ENCODE data around the gene STAT4. TPM values are rescaled to one million over a fixed set of nuclear protein-coding genes. Genes with fewer than 3 reads are reported as not detected.

STAT4 gene
- polyA plus RNA-seq, 1 of the 3 experiments (the other 2 are of a cell fraction), result 0.12 TPM

DNA sequence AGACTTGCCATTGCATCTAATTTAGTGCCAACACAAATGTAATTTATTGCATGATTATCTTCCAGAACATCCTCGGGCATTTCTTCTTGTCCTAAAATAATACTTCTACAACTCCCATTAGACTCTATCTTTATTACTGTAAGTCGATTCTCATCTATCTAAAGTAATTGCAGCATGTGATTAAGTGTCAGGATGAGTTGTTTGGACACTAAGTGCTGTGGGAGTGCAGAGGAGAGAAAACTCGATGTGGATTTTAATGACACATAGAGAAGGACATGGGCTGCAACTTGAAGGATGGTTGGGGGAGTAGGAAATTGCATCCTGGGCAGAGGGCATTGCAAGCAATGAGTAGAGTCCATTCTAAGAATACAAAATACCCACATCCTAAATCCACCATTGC is 33.5 kb downstream of the STAT4 start:
- Histone ChIP-seq H3K4me1 (ENCODE audit: control insufficient read depth in 1 of 2, insufficient read depth in 2 of 2, low read depth in 1 of 2, low read length in 1 of 2) (peaks cover 0 to 4% of the 10 kb centered on the region in 2 experiments; a peak in 2 of 4 replicates), H3K4me3 (ENCODE audit: low read depth in 2 of 2, low read length in 1 of 2) (no peak overlapping the region), H3K27ac (ENCODE audit: low read depth in 2 of 2, low read length in 1 of 2) (no peak overlapping the region), H3K79me2 (ENCODE audit: insufficient read depth) (no peaks in the 10 kb centered on the region), H3K36me3 (replicated peaks in 1 of 2; ENCODE audit: control insufficient read depth in 1 of 2, insufficient read depth in 2 of 2, low read length in 1 of 2) (no peaks in the 10 kb centered on the region), H2AFZ (ENCODE audit: low read depth) (no peak overlapping the region), H4K20me1 (ENCODE audit: insufficient read depth) (no peaks in the 10 kb centered on the region), H3K9me2 (no peaks in the 10 kb centered on the region), H3K9me3 (no peaks in the 10 kb centered on the region), H3K4me2 (no peak overlapping the region), H3K27me3 (ENCODE audit: insufficient read depth) (no peaks in the 10 kb centered on the region), H3F3A (replicated peaks; ENCODE audit: insufficient read depth) (no peaks in the 10 kb centered on the region), H3K9ac (no peak overlapping the region)
- 10% methylated on average over 3 of the region's 3 CpGs for WGBS (ENCODE audit: low lambda C conversion rate)
- POLR2A ChIA-PET, result no interaction called here
- CTCF ChIA-PET, result interaction anchor here (2.8 kb wide), 1 partner anchor 65 kb away, joined by 8 read pairs; no protein-coding TSS in a partner anchor
- no peak for DNase-seq
- TF ChIP-seq ELF1 (IDR thresholded peaks at IDR 0.05) (no peak), EZH2phosphoT487 (IDR thresholded peaks at IDR 0.05; ENCODE audit: borderline replicate concordance, low read depth) (no peak), SIN3A (IDR thresholded peaks at IDR 0.05; ENCODE audit: borderline replicate concordance, low read depth, low read length) (no peak), IRF3 (IDR thresholded peaks at IDR 0.05; ENCODE audit: low read depth, low read length) (no peak), YY1 (IDR thresholded peaks at IDR 0.05; ENCODE audit: low read depth) (no peak)

DNA sequence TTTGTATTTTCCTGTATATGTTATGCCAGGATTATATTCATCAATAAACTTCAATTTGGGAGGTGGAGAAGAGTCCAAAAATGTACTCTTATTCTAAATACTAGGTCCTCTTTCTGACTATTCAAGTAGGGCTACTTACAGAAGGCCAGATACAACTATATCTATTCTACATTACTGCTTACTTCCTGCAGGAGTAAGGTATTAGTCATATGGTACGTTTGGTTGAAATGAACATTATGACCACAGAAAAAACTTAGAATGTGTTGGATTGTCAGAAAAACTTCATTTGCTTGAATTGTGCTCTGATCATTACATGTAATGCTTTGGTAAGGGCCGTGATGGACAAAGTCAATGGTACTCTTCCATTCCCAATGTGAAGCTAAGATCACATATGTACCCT is 35.0 kb downstream of the STAT4 start:
- no peak for DNase-seq
- H3K36me3 ChIP-seq (replicated peaks in 1 of 2; ENCODE audit: control insufficient read depth in 1 of 2, insufficient read depth in 2 of 2, low read length in 1 of 2), result no peaks in the 10 kb centered on the region
- H3K27ac ChIP-seq (ENCODE audit: low read depth in 2 of 2, low read length in 1 of 2), result no peak overlapping the region
- no peaks in the 10 kb centered on the region for H3K27me3 ChIP-seq (ENCODE audit: insufficient read depth)
- 55% methylated on average over 2 of the region's 2 CpGs for WGBS (ENCODE audit: low lambda C conversion rate)
- H4K20me1 ChIP-seq (ENCODE audit: insufficient read depth), result no peaks in the 10 kb centered on the region
- H3K9ac ChIP-seq, result no peak overlapping the region
- ChIA-PET CTCF (interaction anchor here (0.9 to 2.8 kb wide), 3 partner anchors 10 to 63 kb away, joined by 3 to 8 read pairs (median 3); no protein-coding TSS in a partner anchor), POLR2A (no interaction called here)
- no peaks in the 10 kb centered on the region for H3K9me3 ChIP-seq
- H3K4me3 ChIP-seq (ENCODE audit: low read depth in 2 of 2, low read length in 1 of 2), result no peak overlapping the region
- no peaks in the 10 kb centered on the region for H3K79me2 ChIP-seq (ENCODE audit: insufficient read depth)
- H3K4me2 ChIP-seq, result no peak overlapping the region
- TF ChIP-seq ELF1 (IDR thresholded peaks at IDR 0.05) (no peak), CHD2 (IDR thresholded peaks at IDR 0.05; ENCODE audit: low read length, partially characterized antibody) (no peak), EP300 (IDR thresholded peaks at IDR 0.05; ENCODE audit: borderline replicate concordance in 1 of 2, low read depth in 1 of 2, low read length in 1 of 2) (no peak)
- H3F3A ChIP-seq (replicated peaks; ENCODE audit: insufficient read depth), result no peaks in the 10 kb centered on the region
- no peak overlapping the region for H2AFZ ChIP-seq (ENCODE audit: low read depth)
- H3K9me2 ChIP-seq, result no peaks in the 10 kb centered on the region
- peaks cover 0 to 4% of the 10 kb centered on the region in 2 experiments; a peak in 2 of 4 replicates for H3K4me1 ChIP-seq (ENCODE audit: control insufficient read depth in 1 of 2, insufficient read depth in 2 of 2, low read depth in 1 of 2, low read length in 1 of 2)

GRCh38 chr2:191115391-191115790 is 35.4 kb downstream of the STAT4 start:
- POLR2A ChIA-PET, result no interaction called here
- Histone ChIP-seq H3K36me3 (replicated peaks in 1 of 2; ENCODE audit: control insufficient read depth in 1 of 2, insufficient read depth in 2 of 2, low read length in 1 of 2) (no peaks in the 10 kb centered on the region), H3K4me3 (ENCODE audit: low read depth in 2 of 2, low read length in 1 of 2) (no peak overlapping the region), H2AFZ (ENCODE audit: low read depth) (no peak overlapping the region), H3K27me3 (ENCODE audit: insufficient read depth) (no peaks in the 10 kb centered on the region), H3K9ac (no peak overlapping the region), H3K9me3 (no peaks in the 10 kb centered on the region), H3F3A (replicated peaks; ENCODE audit: insufficient read depth) (no peaks in the 10 kb centered on the region), H3K79me2 (ENCODE audit: insufficient read depth) (no peaks in the 10 kb centered on the region), H3K9me2 (no peaks in the 10 kb centered on the region), H4K20me1 (ENCODE audit: insufficient read depth) (no peaks in the 10 kb centered on the region), H3K4me2 (no peak overlapping the region), H3K4me1 (ENCODE audit: control insufficient read depth in 1 of 2, insufficient read depth in 2 of 2, low read depth in 1 of 2, low read length in 1 of 2) (peaks cover 0 to 4% of the 10 kb centered on the region in 2 experiments; a peak in 2 of 4 replicates), H3K27ac (ENCODE audit: low read depth in 2 of 2, low read length in 1 of 2) (no peak overlapping the region)
- no peak for DNase-seq
- 68% methylated on average over 3 of the region's 3 CpGs for WGBS (ENCODE audit: low lambda C conversion rate)
- CTCF ChIA-PET, result interaction anchor here (0.9 to 2.8 kb wide), 3 partner anchors 11 to 63 kb away, joined by 3 to 8 read pairs (median 3); no protein-coding TSS in a partner anchor
- TF ChIP-seq, protein P1, sequence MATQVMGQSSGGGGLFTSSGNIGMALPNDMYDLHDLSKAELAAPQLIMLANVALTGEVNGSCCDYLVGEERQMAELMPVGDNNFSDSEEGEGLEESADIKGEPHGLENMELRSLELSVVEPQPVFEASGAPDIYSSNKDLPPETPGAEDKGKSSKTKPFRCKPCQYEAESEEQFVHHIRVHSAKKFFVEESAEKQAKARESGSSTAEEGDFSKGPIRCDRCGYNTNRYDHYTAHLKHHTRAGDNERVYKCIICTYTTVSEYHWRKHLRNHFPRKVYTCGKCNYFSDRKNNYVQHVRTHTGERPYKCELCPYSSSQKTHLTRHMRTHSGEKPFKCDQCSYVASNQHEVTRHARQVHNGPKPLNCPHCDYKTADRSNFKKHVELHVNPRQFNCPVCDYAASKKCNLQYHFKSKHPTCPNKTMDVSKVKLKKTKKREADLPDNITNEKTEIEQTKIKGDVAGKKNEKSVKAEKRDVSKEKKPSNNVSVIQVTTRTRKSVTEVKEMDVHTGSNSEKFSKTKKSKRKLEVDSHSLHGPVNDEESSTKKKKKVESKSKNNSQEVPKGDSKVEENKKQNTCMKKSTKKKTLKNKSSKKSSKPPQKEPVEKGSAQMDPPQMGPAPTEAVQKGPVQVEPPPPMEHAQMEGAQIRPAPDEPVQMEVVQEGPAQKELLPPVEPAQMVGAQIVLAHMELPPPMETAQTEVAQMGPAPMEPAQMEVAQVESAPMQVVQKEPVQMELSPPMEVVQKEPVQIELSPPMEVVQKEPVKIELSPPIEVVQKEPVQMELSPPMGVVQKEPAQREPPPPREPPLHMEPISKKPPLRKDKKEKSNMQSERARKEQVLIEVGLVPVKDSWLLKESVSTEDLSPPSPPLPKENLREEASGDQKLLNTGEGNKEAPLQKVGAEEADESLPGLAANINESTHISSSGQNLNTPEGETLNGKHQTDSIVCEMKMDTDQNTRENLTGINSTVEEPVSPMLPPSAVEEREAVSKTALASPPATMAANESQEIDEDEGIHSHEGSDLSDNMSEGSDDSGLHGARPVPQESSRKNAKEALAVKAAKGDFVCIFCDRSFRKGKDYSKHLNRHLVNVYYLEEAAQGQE (IDR thresholded peaks at IDR 0.05; ENCODE audit: low read depth, low read length), result no peak
- TF ChIP-seq RCOR1 (IDR thresholded peaks at IDR 0.05; ENCODE audit: low read length) (no peak), TAF1 (IDR thresholded peaks at IDR 0.05; ENCODE audit: borderline replicate concordance, low read depth, low read length) (no peak), RFX5 (IDR thresholded peaks at IDR 0.05; ENCODE audit: low read length) (no peak), GABPA (IDR thresholded peaks at IDR 0.05; ENCODE audit: low read depth) (no peak), RXRA (IDR thresholded peaks at IDR 0.05; ENCODE audit: borderline replicate concordance, low read depth) (no peak), ELF1 (IDR thresholded peaks at IDR 0.05) (no peak), USF1 (IDR thresholded peaks at IDR 0.05; ENCODE audit: borderline replicate concordance, low read depth) (no peak), SMC3 (IDR thresholded peaks at IDR 0.05; ENCODE audit: low read depth, low read length) (no peak), EP300 (IDR thresholded peaks at IDR 0.05; ENCODE audit: borderline replicate concordance in 1 of 2, low read depth in 1 of 2, low read length in 1 of 2) (no peak), FOXJ3 (CRISPR knock-in tag; IDR thresholded peaks at IDR 0.05) (no peak), EZH2phosphoT487 (IDR thresholded peaks at IDR 0.05; ENCODE audit: borderline replicate concordance, low read depth) (no peak), JUND (IDR thresholded peaks at IDR 0.05) (no peak)
